Coronary artery (tissue), 2 donors: ENCODE data around the gene WDR1.

ENCODE experiments used
- DNase-seq: peaks from one replicate; pipeline ENCODE4 v3.0.0-alpha.2; 2017; ENCODE audit warnings: low spot score
- H3K27ac ChIP-seq, 2 donors: fragments of 200-600 bp; sonication (generic); one replicate each; pipeline ENCODE4 v1.5.1; 2016 to 2019
- H3K4me3 ChIP-seq: fragments of 200-600 bp; sonication (generic); 2 replicates; pipeline ENCODE4 v1.5.1; 2016; ENCODE audit warnings: mild to moderate bottlenecking, moderate library complexity
- CTCF ChIP-seq: fragments of 200-600 bp; sonication (generic); IDR thresholded peaks from one replicate; pipeline ENCODE4 v1.5.1; 2019; ENCODE audit warnings: antibody characterized with exemption

WDR1 gene

GRCh38 chr4:10160281-10160856 is 43.8 kb upstream of the WDR1 start:
- no peak for TF ChIP-seq CTCF

GRCh38 chr4:10159671-10160070 is 43.1 kb upstream of the WDR1 start:
- no peak for DNase-seq
- TF ChIP-seq CTCF: no peak
- no peak overlapping the region for H3K27ac ChIP-seq
- H3K4me3 ChIP-seq: no peak overlapping the region

More at GRCh38 chr4:10160281-10160856, 43.8 kb upstream of the WDR1 start:
- DNase-seq: no peak
- no peak overlapping the region for H3K27ac ChIP-seq
- H3K4me3 ChIP-seq: no peak overlapping the region

- DNase-seq: no peak
- no peak overlapping the region for H3K27ac ChIP-seq
- no peak for TF ChIP-seq CTCF
- no peak overlapping the region for H3K4me3 ChIP-seq
These were observed 41.8 kb upstream of the WDR1 start for GRCh38 chr4:10158333-10158942.

GRCh38 chr4:10157478-10158332 is 41.1 kb upstream of the WDR1 start:
- H3K4me3 ChIP-seq: no peak overlapping the region
- DNase-seq: no peak
- peak; percentile 69 for TF ChIP-seq CTCF
- no peak overlapping the region for H3K27ac ChIP-seq

- Histone ChIP-seq H3K4me3 (no peak overlapping the region), H3K27ac (no peak overlapping the region)
- TF ChIP-seq CTCF: no peak
- no peak for DNase-seq
These were observed 37.6 kb upstream of the WDR1 start for GRCh38 chr4:10154241-10154640.

GRCh38 chr4:10153161-10153560 is 36.6 kb upstream of the WDR1 start:
- Histone ChIP-seq H3K27ac (no peak overlapping the region), H3K4me3 (no peak overlapping the region)
- TF ChIP-seq CTCF: no peak
- DNase-seq: no peak
